ENCODE measurements around the gene PLEKHH3.
"Not testable (repeated sequence)": the region's sequence is repeated elsewhere in the genome, so short reads cannot be mapped to it uniquely, and the experiment has no call there.

Gene PLEKHH3

GRCh38 chr17:42669977-42670788 lies 6.6 kb downstream of the PLEKHH3 start:
- DNase-seq, result no peak

- DNase-seq, result no peak
These were observed 7.2 kb downstream of the PLEKHH3 start for GRCh38 chr17:42669705-42669976.

- no peak for DNase-seq
These were observed 9.5 kb downstream of the PLEKHH3 start for GRCh38 chr17:42667088-42667951.

GRCh38 chr17:42666126-42666525 lies 10.7 kb downstream of the PLEKHH3 start:
- not testable (repeated sequence) for DNase-seq

- DNase-seq, result no peak
These were observed 11.2 kb downstream of the PLEKHH3 start for GRCh38 chr17:42665581-42666001.

- DNase-seq, result no peak
These were observed 16.0 kb downstream of the PLEKHH3 start for GRCh38 chr17:42660692-42661345.

- DNase-seq, result not testable (repeated sequence)
These were observed 16.9 kb downstream of the PLEKHH3 start for GRCh38 chr17:42659932-42660274.

GRCh38 chr17:42659079-42659931 lies 17.5 kb downstream of the PLEKHH3 start, which contains the start of gene TUBG2:
Gene TUBG2 (plus strand): TSS chr17:42659284. CDS start chr17:42659504, 220 bp downstream.
- DNase-seq, result peak; percentile 76 to 77

GRCh38 chr17:42657824-42658588 lies 18.8 kb downstream of the PLEKHH3 start:
- DNase-seq, result no peak

- no peak for DNase-seq
These were observed 21.3 kb downstream of the PLEKHH3 start for GRCh38 chr17:42655528-42655927.

GRCh38 chr17:42653179-42654124 lies 23.3 kb downstream of the PLEKHH3 start:
- DNase-seq, result no peak

- DNase-seq, result no peak
These were observed 25.4 kb downstream of the PLEKHH3 start for GRCh38 chr17:42651392-42651791.

GRCh38 chr17:42647778-42648177 lies 29.0 kb downstream of the PLEKHH3 start:
- no peak for DNase-seq

GRCh38 chr17:42642336-42642735 lies 34.5 kb downstream of the PLEKHH3 start:
- no peak for DNase-seq

- DNase-seq, result no peak
These were observed 36.7 kb downstream of the PLEKHH3 start for GRCh38 chr17:42640121-42640520.

- no peak for DNase-seq
These were observed 37.2 kb downstream of the PLEKHH3 start for GRCh38 chr17:42639525-42640113.

GRCh38 chr17:42632949-42633444 lies 43.8 kb downstream of the PLEKHH3 start:
- no peak for DNase-seq

GRCh38 chr17:42629411-42630009 lies 47.3 kb downstream of the PLEKHH3 start:
- no peak for DNase-seq

GRCh38 chr17:42627032-42627764 lies 49.6 kb downstream of the PLEKHH3 start:
- not testable (repeated sequence) for DNase-seq
